HepG2 (cell line): ENCODE results near the gene DPM2. TPM values are rescaled to one million over a fixed set of nuclear protein-coding genes. Genes with fewer than 3 reads are reported as not detected.

Experiments
- HOXA3 ChIP-seq: sonication (generic); formaldehyde crosslinking; IDR thresholded peaks from 2 replicates; pipeline ENCODE4 v1.5.0; 2020; ENCODE audit warnings: missing genetic modification reagents
- KDM1A ChIP-seq: IDR thresholded peaks from 2 replicates; pipeline ENCODE4 v1.6.1; 2016; ENCODE audit warnings: missing compliant biosample characterization
- KLF16 ChIP-seq, 2 experiments: sonication (generic) in 1 of 2; formaldehyde crosslinking in 1 of 2; IDR thresholded peaks; 2 replicates each; pipeline versions ENCODE4 v1.6.1 to v1.8.0; 2016 to 2023; ENCODE audit warnings: missing genetic modification reagents in 2 of 2, missing compliant biosample characterization in 1 of 2
- MTF2 ChIP-seq: sonication (generic); formaldehyde crosslinking; IDR thresholded peaks from 2 replicates; pipeline ENCODE4 v1.5.0; 2020; ENCODE audit warnings: missing genetic modification reagents, borderline replicate concordance
- MXD4 ChIP-seq: IDR thresholded peaks from 2 replicates; pipeline ENCODE4 v1.6.1; 2016; ENCODE audit warnings: mild to moderate bottlenecking, missing biosample characterization, missing genetic modification reagents
- NFIC ChIP-seq: IDR thresholded peaks from 2 replicates; pipeline ENCODE4 v1.6.1; 2012; ENCODE audit warnings: mild to moderate bottlenecking, low read length, inconsistent platforms
- NFKBIZ ChIP-seq: IDR thresholded peaks from 2 replicates; pipeline ENCODE4 v1.6.1; 2018; ENCODE audit warnings: missing genetic modification reagents, missing compliant biosample characterization
- REPIN1 ChIP-seq: sonication (generic); formaldehyde crosslinking; IDR thresholded peaks from 2 replicates; pipeline ENCODE4 v1.8.0; 2022; ENCODE audit warnings: missing genetic modification reagents, low read depth, mild to moderate bottlenecking, borderline replicate concordance
- SOX13 ChIP-seq, 3 experiments: fragments of 450-650 bp in 1 of 3; sonication (generic) in 1 of 3; formaldehyde crosslinking in 1 of 3; IDR thresholded peaks in 2 of 3; conservative IDR thresholded peaks in 1 of 3; 2 replicates each; pipeline versions ENCODE4 v1.5.0 to v1.6.1; 2016 to 2020; ENCODE audit warnings: antibody characterized with exemption in 1 of 3, mild to moderate bottlenecking in 1 of 3, missing compliant biosample characterization in 1 of 3, missing genetic modification reagents in 1 of 3, moderate library complexity in 1 of 3
- STAG1 ChIP-seq: sonication (generic); formaldehyde crosslinking; IDR thresholded peaks from 2 replicates; pipeline ENCODE4 v1.4.0; 2020; ENCODE audit warnings: missing genetic modification reagents
- TSC22D2 ChIP-seq: sonication (generic); formaldehyde crosslinking; IDR thresholded peaks from 2 replicates; pipeline ENCODE4 v1.5.1; 2020; ENCODE audit warnings: missing genetic modification reagents, mild to moderate bottlenecking, borderline replicate concordance
- ZBTB46 ChIP-seq: sonication (generic); formaldehyde crosslinking; IDR thresholded peaks from 2 replicates; pipeline ENCODE4 v1.4.0; 2020; ENCODE audit warnings: mild to moderate bottlenecking, missing genetic modification reagents, borderline replicate concordance
- ZFP41 ChIP-seq: sonication (generic); formaldehyde crosslinking; IDR thresholded peaks from 2 replicates; pipeline ENCODE4 v1.4.0; 2020; ENCODE audit warnings: mild to moderate bottlenecking, missing genetic modification reagents, borderline replicate concordance
- ZNF30 ChIP-seq: sonication (generic); formaldehyde crosslinking; IDR thresholded peaks from 2 replicates; pipeline ENCODE4 v1.5.0; 2020; ENCODE audit warnings: mild to moderate bottlenecking, missing genetic modification reagents
- ZNF670 ChIP-seq: sonication (generic); formaldehyde crosslinking; IDR thresholded peaks from 2 replicates; pipeline ENCODE4 v1.8.0; 2022; ENCODE audit warnings: mild to moderate bottlenecking, missing genetic modification reagents, borderline replicate concordance
- ZNF720 ChIP-seq: sonication (generic); formaldehyde crosslinking; IDR thresholded peaks from 2 replicates; pipeline ENCODE4 v1.4.0; 2020; ENCODE audit warnings: missing genetic modification reagents
- ZNF761 ChIP-seq: sonication (generic); formaldehyde crosslinking; conservative IDR thresholded peaks from 2 replicates; pipeline ENCODE4 v1.4.0; 2020; ENCODE audit warnings: mild to moderate bottlenecking, missing genetic modification reagents
- polyA plus RNA-seq, 8 experiments: library from polyadenylated mRNA; depleted of rRNA in 3 of 8; stranded (reverse) in 7 of 8; unstranded in 1 of 8; fragments of >200 nt; fragmentation: Illumina TruSeq in 4 of 8; extraction: Trizol in 4 of 8; gene quantifications; 2 replicates each; pipeline versions ENCODE4 v1.2.1 to v1.2.3, GENCODE V29; 2011 to 2016; ENCODE audit warnings: low read depth in 4 of 8, missing spikeins in 1 of 8, mixed read lengths in 1 of 8; ENCODE audit not compliant: insufficient read depth in 1 of 8
- total RNA-seq, 5 experiments: library from RNA; depleted of rRNA; stranded (reverse); fragments of >200 nt; fragmentation: Illumina TruSeq; extraction: Trizol; gene quantifications; 2 replicates each; pipeline ENCODE4 v1.2.3, GENCODE V29; 2016; ENCODE audit warnings: low read depth in 1 of 5
- TF ChIP-seq, protein P1 (sequence below): sonication (generic); formaldehyde crosslinking; IDR thresholded peaks from 2 replicates; pipeline ENCODE4 v1.5.0; 2020; ENCODE audit warnings: missing genetic modification reagents
- TF ChIP-seq, protein P2 (sequence below): sonication (generic); formaldehyde crosslinking; IDR thresholded peaks from 2 replicates; pipeline ENCODE4 v1.5.0; 2020; ENCODE audit warnings: mild to moderate bottlenecking, missing genetic modification reagents, borderline replicate concordance

DPM2 gene
- total and polyA plus RNA-seq, 2 of the 13 experiments (the other 11 are each of a cell fraction or from before 2014, with no cell fraction given) = 24.8 to 35.3 TPM

- TF ChIP-seq, protein P1, sequence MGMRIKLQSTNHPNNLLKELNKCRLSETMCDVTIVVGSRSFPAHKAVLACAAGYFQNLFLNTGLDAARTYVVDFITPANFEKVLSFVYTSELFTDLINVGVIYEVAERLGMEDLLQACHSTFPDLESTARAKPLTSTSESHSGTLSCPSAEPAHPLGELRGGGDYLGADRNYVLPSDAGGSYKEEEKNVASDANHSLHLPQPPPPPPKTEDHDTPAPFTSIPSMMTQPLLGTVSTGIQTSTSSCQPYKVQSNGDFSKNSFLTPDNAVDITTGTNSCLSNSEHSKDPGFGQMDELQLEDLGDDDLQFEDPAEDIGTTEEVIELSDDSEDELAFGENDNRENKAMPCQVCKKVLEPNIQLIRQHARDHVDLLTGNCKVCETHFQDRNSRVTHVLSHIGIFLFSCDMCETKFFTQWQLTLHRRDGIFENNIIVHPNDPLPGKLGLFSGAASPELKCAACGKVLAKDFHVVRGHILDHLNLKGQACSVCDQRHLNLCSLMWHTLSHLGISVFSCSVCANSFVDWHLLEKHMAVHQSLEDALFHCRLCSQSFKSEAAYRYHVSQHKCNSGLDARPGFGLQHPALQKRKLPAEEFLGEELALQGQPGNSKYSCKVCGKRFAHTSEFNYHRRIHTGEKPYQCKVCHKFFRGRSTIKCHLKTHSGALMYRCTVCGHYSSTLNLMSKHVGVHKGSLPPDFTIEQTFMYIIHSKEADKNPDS (CRISPR knock-in tag) = peak; percentile 80; the same call in 1 of the 2 replicates
- TF ChIP-seq SOX13 (IDR thresholded peaks at IDR 0.05) (peak; percentile 100), SOX13 (CRISPR knock-in tag; conservative IDR thresholded peaks at IDR 0.05 in 1 of 2, IDR thresholded peaks at IDR 0.05 in 1 of 2) (peak in 1 of 2 experiments; percentile 100; a peak in 2 of 4 replicates), ZNF30 (CRISPR knock-in tag) (no peak), KDM1A (CRISPR knock-in tag) (peak; percentile 74; the same call in 1 of the 2 replicates), ZNF761 (CRISPR knock-in tag) (peak; percentile 67), ZNF720 (no peak), ZBTB46 (CRISPR knock-in tag) (no peak; the same call in 1 of the 2 replicates), ZFP41 (CRISPR knock-in tag) (no peak; the same call in 1 of the 2 replicates), MXD4 (peak; percentile 41; the same call in 1 of the 2 replicates), REPIN1 (CRISPR knock-in tag) (peak; percentile 84; the same call in 1 of the 2 replicates), MTF2 (CRISPR knock-in tag) (no peak), NFKBIZ (CRISPR knock-in tag) (no peak), TSC22D2 (CRISPR knock-in tag) (peak; percentile 42; the same call in 1 of the 2 replicates), ZNF670 (CRISPR knock-in tag) (no peak; the same call in 1 of the 2 replicates), KLF16 (CRISPR knock-in tag; IDR thresholded peaks at IDR 0.05) (peak in 1 of 2 experiments; percentile 67; a peak in 2 of 4 replicates), STAG1 (CRISPR knock-in tag) (0 out of 2 replicates have a peak, but pooled peaks have one; percentile 7), NFIC (no peak), HOXA3 (peak; percentile 96)
- TF ChIP-seq, protein P2, sequence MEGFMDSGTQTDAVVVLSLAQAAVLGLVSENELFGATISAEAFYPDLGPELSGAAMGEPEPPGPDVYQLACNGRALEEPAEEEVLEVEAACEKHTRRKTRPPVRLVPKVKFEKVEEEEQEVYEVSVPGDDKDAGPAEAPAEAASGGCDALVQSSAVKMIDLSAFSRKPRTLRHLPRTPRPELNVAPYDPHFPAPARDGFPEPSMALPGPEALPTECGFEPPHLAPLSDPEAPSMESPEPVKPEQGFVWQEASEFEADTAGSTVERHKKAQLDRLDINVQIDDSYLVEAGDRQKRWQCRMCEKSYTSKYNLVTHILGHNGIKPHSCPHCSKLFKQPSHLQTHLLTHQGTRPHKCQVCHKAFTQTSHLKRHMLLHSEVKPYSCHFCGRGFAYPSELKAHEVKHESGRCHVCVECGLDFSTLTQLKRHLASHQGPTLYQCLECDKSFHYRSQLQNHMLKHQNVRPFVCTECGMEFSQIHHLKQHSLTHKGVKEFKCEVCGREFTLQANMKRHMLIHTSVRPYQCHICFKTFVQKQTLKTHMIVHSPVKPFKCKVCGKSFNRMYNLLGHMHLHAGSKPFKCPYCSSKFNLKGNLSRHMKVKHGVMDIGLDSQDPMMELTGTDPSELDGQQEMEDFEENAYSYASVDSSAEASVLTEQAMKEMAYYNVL (CRISPR knock-in tag) = peak; percentile 94
These were observed 13.0 kb upstream of the DPM2 start (continued) for GRCh38 chr9:127950513-127951289.
